ENCODE data around the gene PADI6.

The PADI6 gene

GRCh38 chr1:17392199-17392740 lies 20.3 kb downstream of the PADI6 start:
- no peaks in the 10 kb centered on the region for H3K4me1 ChIP-seq (ENCODE audit: control insufficient read depth, insufficient read depth, low read length)
- H3K9me3 ChIP-seq (ENCODE audit: control insufficient read depth, insufficient read depth, low read depth, low read length) = no peaks in the 10 kb centered on the region
- ChIA-PET POLR2A (no interaction called here), CTCF (interaction anchor here (0.7 kb wide), 1 partner anchor 28 kb away, joined by 5 read pairs; no protein-coding TSS in a partner anchor)
- H3K4me3 ChIP-seq (ENCODE audit: low read depth, low read length) = no peak overlapping the region
- no peak for TF ChIP-seq ZSCAN30 (tag by site-specific recombination; IDR thresholded peaks at IDR 0.05)
- TF ChIP-seq ZNF777 (tag by site-specific recombination; IDR thresholded peaks at IDR 0.05; ENCODE audit: borderline replicate concordance) = no peak
- no peak for TF ChIP-seq ZNF639 (tag by site-specific recombination; IDR thresholded peaks at IDR 0.05)
- no peak for TF ChIP-seq YY2 (tag by site-specific recombination; IDR thresholded peaks at IDR 0.05)
- no peak for TF ChIP-seq GLI2 (tag by site-specific recombination; IDR thresholded peaks at IDR 0.05; ENCODE audit: borderline replicate concordance, low read depth)
- TF ChIP-seq ZNF704 (tag by site-specific recombination; IDR thresholded peaks at IDR 0.05) = no peak
- H3K36me3 ChIP-seq (ENCODE audit: control insufficient read depth in 2 of 2, insufficient read depth in 1 of 2, low read length in 2 of 2) = no peaks in the 10 kb centered on the region
- H3K27ac ChIP-seq (ENCODE audit: extremely low read depth, low read depth, low read length) = no peak overlapping the region

- CTCF ChIA-PET = interaction anchor here (0.9 kb wide), 1 partner anchor 9 kb away, joined by 5 read pairs; no protein-coding TSS in a partner anchor
- TF ChIP-seq ZFP41 (tag by site-specific recombination; IDR thresholded peaks at IDR 0.05; ENCODE audit: borderline replicate concordance) (no peak), ZNF596 (tag by site-specific recombination; IDR thresholded peaks at IDR 0.05) (no peak), KLF7 (tag by site-specific recombination; IDR thresholded peaks at IDR 0.05; ENCODE audit: borderline replicate concordance) (no peak), ZNF488 (tag by site-specific recombination; IDR thresholded peaks at IDR 0.05) (no peak), ZNF837 (tag by site-specific recombination; IDR thresholded peaks at IDR 0.05) (no peak), FEZF1 (tag by site-specific recombination; IDR thresholded peaks at IDR 0.05) (no peak), KLF10 (tag by site-specific recombination; IDR thresholded peaks at IDR 0.05) (no peak), BCL11A (tag by site-specific recombination; IDR thresholded peaks at IDR 0.05; ENCODE audit: low read depth) (no peak), ZBTB20 (tag by site-specific recombination; IDR thresholded peaks at IDR 0.05) (no peak), ZIC2 (tag by site-specific recombination; IDR thresholded peaks at IDR 0.05) (no peak), ZNF629 (tag by site-specific recombination; IDR thresholded peaks at IDR 0.05) (no peak), ZNF610 (tag by site-specific recombination; IDR thresholded peaks at IDR 0.05; ENCODE audit: borderline replicate concordance) (no peak), ZNF366 (tag by site-specific recombination; conservative IDR thresholded peaks at IDR 0.05) (no peak)
- POLR2A ChIA-PET = no interaction called here
Measured at GRCh38 chr1:17393230-17393629, 21.2 kb downstream of the PADI6 start.

More at GRCh38 chr1:17393230-17393629, 21.2 kb downstream of the PADI6 start:
- Histone ChIP-seq H3K36me3 (ENCODE audit: control insufficient read depth in 2 of 2, insufficient read depth in 1 of 2, low read length in 2 of 2) (no peaks in the 10 kb centered on the region), H3K9me3 (ENCODE audit: control insufficient read depth, insufficient read depth, low read depth, low read length) (no peaks in the 10 kb centered on the region), H3K27ac (ENCODE audit: extremely low read depth, low read depth, low read length) (no peak overlapping the region), H3K4me3 (ENCODE audit: low read depth, low read length) (no peak overlapping the region), H3K4me1 (ENCODE audit: control insufficient read depth, insufficient read depth, low read length) (no peaks in the 10 kb centered on the region)
